ENCODE data around the gene MRPS25.
A peak's percentile ranks its signal among the peaks of the same experiment; 100 is the strongest.

The MRPS25 gene

GRCh38 chr3:15083252-15083651, 18.1 kb upstream of the MRPS25 start:
- no peak for DNase-seq (ENCODE audit: low read depth in 2 of 2)

- DNase-seq (ENCODE audit: low read depth in 2 of 2): no peak
Measured at GRCh38 chr3:15081960-15082664, 17.0 kb upstream of the MRPS25 start.

- DNase-seq (ENCODE audit: low read depth in 2 of 2): no peak
Measured at GRCh38 chr3:15079091-15079490, 14.0 kb upstream of the MRPS25 start.

GRCh38 chr3:15074500-15074899, 9.4 kb upstream of the MRPS25 start:
- DNase-seq (ENCODE audit: low read depth in 2 of 2): no peak

GRCh38 chr3:15071699-15072098, 6.6 kb upstream of the MRPS25 start:
- DNase-seq (ENCODE audit: low read depth in 2 of 2): no peak

- no peak for DNase-seq (ENCODE audit: low read depth in 2 of 2)
Measured at GRCh38 chr3:15069441-15069840, 4.3 kb upstream of the MRPS25 start.

- no peak for DNase-seq (ENCODE audit: low read depth in 2 of 2)
Measured at GRCh38 chr3:15066467-15066866, 1.4 kb upstream of the MRPS25 start.

GRCh38 chr3:15065550-15066007, 464 bp upstream of the MRPS25 start:
- no peak for DNase-seq (ENCODE audit: low read depth in 2 of 2)

- DNase-seq (ENCODE audit: low read depth in 2 of 2): no peak
Measured at GRCh38 chr3:15064299-15064834, 748 bp downstream of the MRPS25 start.

GRCh38 chr3:15063656-15064286, 1.3 kb downstream of the MRPS25 start:
- DNase-seq (ENCODE audit: low read depth in 2 of 2): no peak

- DNase-seq (ENCODE audit: low read depth in 2 of 2): no peak
Measured at GRCh38 chr3:15063238-15063637, 1.9 kb downstream of the MRPS25 start.

GRCh38 chr3:15060029-15060428, 5.1 kb downstream of the MRPS25 start:
- DNase-seq (ENCODE audit: low read depth in 2 of 2): no peak

- no peak for DNase-seq (ENCODE audit: low read depth in 2 of 2)
Measured at GRCh38 chr3:15056676-15057404, 8.3 kb downstream of the MRPS25 start.

- peak; percentile 52 to 71 for DNase-seq (ENCODE audit: low read depth in 2 of 2)
Measured at GRCh38 chr3:15055019-15055557, 10.0 kb downstream of the MRPS25 start.

GRCh38 chr3:15053541-15053940, 11.6 kb downstream of the MRPS25 start:
- DNase-seq (ENCODE audit: low read depth in 2 of 2): no peak

- DNase-seq (ENCODE audit: low read depth in 2 of 2): no peak
Measured at GRCh38 chr3:15052335-15053242, 12.5 kb downstream of the MRPS25 start.

- peak; percentile 21 to 29 for DNase-seq (ENCODE audit: low read depth in 2 of 2)
Measured at GRCh38 chr3:15051531-15051930, 13.6 kb downstream of the MRPS25 start.

GRCh38 chr3:15050405-15051092, 14.6 kb downstream of the MRPS25 start:
- no peak for DNase-seq (ENCODE audit: low read depth in 2 of 2)

GRCh38 chr3:15049584-15049983, 15.5 kb downstream of the MRPS25 start:
- DNase-seq (ENCODE audit: low read depth in 2 of 2): no peak

- DNase-seq (ENCODE audit: low read depth in 2 of 2): no peak
Measured at GRCh38 chr3:15045667-15046066, 19.4 kb downstream of the MRPS25 start.

- no peak for DNase-seq (ENCODE audit: low read depth in 2 of 2)
Measured at GRCh38 chr3:15044326-15044725, 20.8 kb downstream of the MRPS25 start.
